Measurements from ENCODE around the gene NCKAP5. TPM values are rescaled to one million over a fixed set of nuclear protein-coding genes. Genes with fewer than 3 reads are reported as not detected.

The NCKAP5 gene
- total and polyA plus RNA-seq, 2 of the 8 experiments (the other 6 are each of a cell fraction or from before 2014, with no cell fraction given): 0.27 to 0.86 TPM

- Histone ChIP-seq H4K5ac (ENCODE audit: insufficient read length, low read depth, low read length) (no peak overlapping the region), H2AK5ac (ENCODE audit: low read depth, low read length) (no peak overlapping the region), H3K4me1 (replicated peaks in 1 of 4; ENCODE audit: control insufficient read depth in 3 of 4, insufficient read depth in 4 of 4, low read length in 3 of 4) (no peaks in the 10 kb centered on the region), H4K20me1 (replicated peaks in 1 of 2; ENCODE audit: control insufficient read depth in 1 of 2, insufficient read depth in 2 of 2, low read length in 2 of 2) (peaks cover 0 to 1% of the 10 kb centered on the region in 2 experiments), H3K4ac (replicated peaks; ENCODE audit: insufficient read length, low read depth, low read length) (no peak overlapping the region), H3K27me3 (replicated peaks in 1 of 4; ENCODE audit: control insufficient read depth in 3 of 4, extremely low read depth in 1 of 4, insufficient read depth in 3 of 4, low read length in 3 of 4) (no peaks in the 10 kb centered on the region), H2BK120ac (replicated peaks; ENCODE audit: low read depth, low read length) (no peak overlapping the region), H3K27ac (ENCODE audit: low read depth, low read length) (no peak overlapping the region), H2AFZ (ENCODE audit: low read length) (no peak overlapping the region), H4K8ac (ENCODE audit: extremely low read depth, insufficient read depth, low read length) (no peak overlapping the region), H3K36me3 (ENCODE audit: control insufficient read depth in 2 of 4, insufficient read depth in 4 of 4, low read length in 3 of 4) (no peaks in the 10 kb centered on the region), H2BK5ac (ENCODE audit: low read depth, low read length) (no peak overlapping the region), H3K9ac (replicated peaks in 1 of 4; ENCODE audit: extremely low read depth in 1 of 4, low read depth in 3 of 4, low read length in 3 of 4) (no peak overlapping the region), H2BK20ac (ENCODE audit: low read length) (no peak overlapping the region), H3K23ac (ENCODE audit: insufficient read length) (no peak overlapping the region), H3K9me3 (ENCODE audit: insufficient read depth in 2 of 2, low read depth in 1 of 2, low read length in 1 of 2) (no peaks in the 10 kb centered on the region), H2BK15ac (ENCODE audit: low read length) (no peak overlapping the region), H3K23me2 (ENCODE audit: low read depth, low read length) (no peaks in the 10 kb centered on the region), H3K4me3 (ENCODE audit: extremely low read depth in 1 of 4, insufficient read depth in 2 of 4, low read depth in 3 of 4, low read length in 4 of 4) (no peak overlapping the region), H4K91ac (replicated peaks; ENCODE audit: insufficient read length, low read length) (no peak overlapping the region), H3K79me1 (ENCODE audit: low read depth, low read length) (no peaks in the 10 kb centered on the region), H3K79me2 (ENCODE audit: control insufficient read depth in 1 of 2, insufficient read depth in 2 of 2, low read length in 2 of 2) (no peaks in the 10 kb centered on the region), H3K18ac (ENCODE audit: extremely low read depth, low read length) (no peak overlapping the region), H2BK12ac (ENCODE audit: low read depth, low read length) (no peak overlapping the region), H3K56ac (replicated peaks; ENCODE audit: insufficient read length, low read depth, low read length) (no peak overlapping the region), H3K14ac (ENCODE audit: insufficient read length) (no peak overlapping the region), H3K4me2 (ENCODE audit: insufficient read depth in 1 of 2, low read depth in 2 of 2, low read length in 2 of 2) (no peak overlapping the region)
- 81% methylated on average over 1 of the region's 1 CpG; no CpG with 5 or more reads in 1 of the 2 experiments for WGBS, 2 experiments (ENCODE audit: extremely low coverage in 1 of 2, insufficient coverage in 1 of 2, insufficient read length in 1 of 2, insufficient replicate concordance in 2 of 2, low coverage in 1 of 2, low lambda C conversion rate in 2 of 2, missing lambda C conversion rate in 1 of 2)
- TF ChIP-seq POU5F1 (IDR thresholded peaks at IDR 0.05; ENCODE audit: low read depth, low read length): no peak
- no peak for TF ChIP-seq CBX5 (IDR thresholded peaks at IDR 0.05; ENCODE audit: low read depth, low read length)
- no peak for TF ChIP-seq SP2 (IDR thresholded peaks at IDR 0.05; ENCODE audit: low read length)
- TF ChIP-seq SIN3A (conservative IDR thresholded peaks at IDR 0.05 in 1 of 2, IDR thresholded peaks at IDR 0.05 in 1 of 2; ENCODE audit: low read depth in 1 of 2, low read length in 2 of 2): no peak
- TF ChIP-seq SAP30 (IDR thresholded peaks at IDR 0.05; ENCODE audit: insufficient read depth, insufficient replicate concordance, low read length): no peak
- no peak for TF ChIP-seq JUN (IDR thresholded peaks at IDR 0.05; ENCODE audit: low read depth, low read length)
- no peak for TF ChIP-seq CTCF (IDR thresholded peaks at IDR 0.05; ENCODE audit: control extremely low read depth in 1 of 3, insufficient read depth in 1 of 3, low read depth in 1 of 3, low read length in 3 of 3)
- TF ChIP-seq SIRT6 (IDR thresholded peaks at IDR 0.05; ENCODE audit: low read length): no peak
- CTCF ChIA-PET (ENCODE audit: partially characterized antibody): interaction anchor here (1.0 kb wide), 1 partner anchor 24 kb away, joined by 3 read pairs; no protein-coding TSS in a partner anchor
- FAIRE-seq (no peak), DNase-seq (ENCODE audit: low read depth in 1 of 2, low spot score in 2 of 2) (no peak)
- POLR2A ChIA-PET (ENCODE audit: partially characterized antibody): no interaction called here
These were observed 843.1 kb downstream of the NCKAP5 start for GRCh38 chr2:132725148-132725547.
